Gastroesophageal sphincter (tissue), 3 donors: ENCODE results near the gene ERBB4.

Experiments
- CTCF ChIP-seq, 4 experiments: fragments of 200-600 bp in 2 of 4; fragments of 450-650 bp in 2 of 4; sonication (generic) in 1 of 4; IDR thresholded peaks; one replicate each; pipeline ENCODE4 v1.5.1; 2017 to 2019; ENCODE audit warnings: antibody characterized with exemption in 4 of 4, mild to moderate bottlenecking in 2 of 4, moderate library complexity in 2 of 4
- EP300 ChIP-seq: sonication (generic); formaldehyde crosslinking; IDR thresholded peaks from one replicate; pipeline ENCODE4 v1.6.1; 2017; ENCODE audit warnings: antibody characterized with exemption, mild to moderate bottlenecking
- POLR2A ChIP-seq, 2 donors: fragments of 450-650 bp; IDR thresholded peaks; one replicate each; pipeline ENCODE4 v1.6.1; 2017; ENCODE audit warnings: antibody characterized with exemption in 2 of 2, mild to moderate bottlenecking in 2 of 2, moderate library complexity in 1 of 2
- POLR2AphosphoS5 ChIP-seq: sonication (generic); formaldehyde crosslinking; IDR thresholded peaks from one replicate; pipeline ENCODE4 v1.6.1; 2017; ENCODE audit warnings: antibody characterized with exemption

- TF ChIP-seq CTCF (IDR thresholded peaks at IDR 0.05): no peak
- TF ChIP-seq POLR2A (IDR thresholded peaks at IDR 0.05): no peak
- no peak for TF ChIP-seq EP300
- no peak for TF ChIP-seq POLR2AphosphoS5
Measured at GRCh38 chr2:212536817-212537725, 1.5 kb downstream of the ERBB4 start.
